Cardiac fibroblast (primary cell): ENCODE results near the gene TPRN.

ENCODE experiments used
- DNase-seq, 2 donors: peaks; one replicate each; pipeline versions ENCODE4 v3.0.0 to v3.0.0-alpha.2; 2010; ENCODE audit warnings: low read depth in 2 of 2
- H3K4me3 ChIP-seq, 2 donors: replicated peaks in 1 of 2; 1 replicate in 1 of 2; 2 replicates in 1 of 2; pipeline ENCODE4 v1.5.1; 2011; ENCODE audit warnings: low read depth in 2 of 2, low read length in 2 of 2, mild to moderate bottlenecking in 2 of 2, moderate library complexity in 1 of 2
- TF ChIP-seq, protein P1 (sequence below): IDR thresholded peaks from one replicate; pipeline ENCODE4 v1.5.1; 2011; ENCODE audit warnings: low read depth, mild to moderate bottlenecking, low read length, inconsistent platforms

The TPRN gene

DNA sequence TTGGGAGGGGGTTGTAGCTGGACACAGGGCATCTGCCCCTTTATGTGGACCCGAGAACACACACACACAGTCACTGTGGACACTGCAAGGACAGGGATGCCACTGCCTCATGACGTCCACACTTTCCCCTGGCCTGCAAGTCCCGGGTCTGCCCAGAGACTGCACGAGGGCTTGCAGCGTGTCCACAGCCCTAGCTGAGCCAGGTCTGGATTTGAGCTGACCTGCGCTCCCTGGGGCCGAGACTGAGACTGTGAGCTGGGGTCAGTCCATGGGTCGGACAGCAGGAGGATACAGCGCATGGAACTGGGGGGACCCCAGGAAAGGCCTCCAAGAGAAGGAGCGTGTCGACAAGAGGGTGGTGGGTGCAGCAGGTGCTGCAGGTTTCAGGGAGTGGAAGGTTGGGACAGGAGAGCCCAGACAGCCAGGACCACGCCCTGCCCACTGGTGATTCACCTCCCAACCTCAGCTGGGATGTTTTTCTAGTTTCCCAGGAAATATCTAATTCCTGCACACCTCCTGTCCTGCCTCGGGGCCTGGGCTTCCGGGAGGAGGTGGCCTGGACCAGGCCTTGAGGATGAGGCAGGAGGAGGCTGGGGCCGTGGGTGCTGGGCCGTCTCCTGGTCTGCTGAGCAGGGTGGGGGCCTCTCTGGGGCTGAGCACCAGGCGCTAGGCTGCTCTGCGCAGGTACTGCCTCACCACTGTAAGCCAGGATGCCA lies 26.0 kb upstream of the TPRN start:
- H3K4me3 ChIP-seq, result no peak overlapping the region
- no peak for DNase-seq
- TF ChIP-seq, protein P1, sequence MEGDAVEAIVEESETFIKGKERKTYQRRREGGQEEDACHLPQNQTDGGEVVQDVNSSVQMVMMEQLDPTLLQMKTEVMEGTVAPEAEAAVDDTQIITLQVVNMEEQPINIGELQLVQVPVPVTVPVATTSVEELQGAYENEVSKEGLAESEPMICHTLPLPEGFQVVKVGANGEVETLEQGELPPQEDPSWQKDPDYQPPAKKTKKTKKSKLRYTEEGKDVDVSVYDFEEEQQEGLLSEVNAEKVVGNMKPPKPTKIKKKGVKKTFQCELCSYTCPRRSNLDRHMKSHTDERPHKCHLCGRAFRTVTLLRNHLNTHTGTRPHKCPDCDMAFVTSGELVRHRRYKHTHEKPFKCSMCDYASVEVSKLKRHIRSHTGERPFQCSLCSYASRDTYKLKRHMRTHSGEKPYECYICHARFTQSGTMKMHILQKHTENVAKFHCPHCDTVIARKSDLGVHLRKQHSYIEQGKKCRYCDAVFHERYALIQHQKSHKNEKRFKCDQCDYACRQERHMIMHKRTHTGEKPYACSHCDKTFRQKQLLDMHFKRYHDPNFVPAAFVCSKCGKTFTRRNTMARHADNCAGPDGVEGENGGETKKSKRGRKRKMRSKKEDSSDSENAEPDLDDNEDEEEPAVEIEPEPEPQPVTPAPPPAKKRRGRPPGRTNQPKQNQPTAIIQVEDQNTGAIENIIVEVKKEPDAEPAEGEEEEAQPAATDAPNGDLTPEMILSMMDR, result no peak

DNA sequence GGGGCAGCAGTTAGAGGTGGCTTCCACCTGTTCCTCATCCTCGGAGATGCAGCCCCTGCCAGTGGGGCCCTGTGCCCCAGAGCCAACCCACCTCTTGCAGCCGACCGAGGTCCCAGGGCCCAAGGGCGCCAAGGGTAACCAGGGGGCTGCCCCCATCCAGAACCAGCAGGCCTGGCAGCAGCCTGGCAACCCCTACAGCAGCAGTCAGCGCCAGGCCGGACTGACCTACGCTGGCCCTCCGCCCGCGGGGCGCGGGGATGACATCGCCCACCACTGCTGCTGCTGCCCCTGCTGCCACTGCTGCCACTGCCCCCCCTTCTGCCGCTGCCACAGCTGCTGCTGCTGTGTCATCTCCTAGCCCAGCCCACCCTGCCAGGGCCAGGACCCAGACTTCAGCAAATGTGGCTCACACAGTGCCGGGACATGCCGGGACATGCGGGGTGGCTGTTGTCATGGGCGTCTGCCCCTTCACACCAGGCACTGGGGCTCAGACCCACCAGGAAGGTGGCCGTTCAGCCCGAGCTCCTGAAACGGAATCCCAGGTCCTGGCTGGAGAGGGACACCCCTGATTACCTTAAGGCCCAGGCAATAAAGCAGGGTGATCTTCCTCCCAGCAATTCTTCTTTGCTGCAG lies 25.3 kb upstream of the TPRN start:
- H3K4me3 ChIP-seq, result no peak overlapping the region
- no peak for DNase-seq
- TF ChIP-seq, protein P1, result no peak

DNA sequence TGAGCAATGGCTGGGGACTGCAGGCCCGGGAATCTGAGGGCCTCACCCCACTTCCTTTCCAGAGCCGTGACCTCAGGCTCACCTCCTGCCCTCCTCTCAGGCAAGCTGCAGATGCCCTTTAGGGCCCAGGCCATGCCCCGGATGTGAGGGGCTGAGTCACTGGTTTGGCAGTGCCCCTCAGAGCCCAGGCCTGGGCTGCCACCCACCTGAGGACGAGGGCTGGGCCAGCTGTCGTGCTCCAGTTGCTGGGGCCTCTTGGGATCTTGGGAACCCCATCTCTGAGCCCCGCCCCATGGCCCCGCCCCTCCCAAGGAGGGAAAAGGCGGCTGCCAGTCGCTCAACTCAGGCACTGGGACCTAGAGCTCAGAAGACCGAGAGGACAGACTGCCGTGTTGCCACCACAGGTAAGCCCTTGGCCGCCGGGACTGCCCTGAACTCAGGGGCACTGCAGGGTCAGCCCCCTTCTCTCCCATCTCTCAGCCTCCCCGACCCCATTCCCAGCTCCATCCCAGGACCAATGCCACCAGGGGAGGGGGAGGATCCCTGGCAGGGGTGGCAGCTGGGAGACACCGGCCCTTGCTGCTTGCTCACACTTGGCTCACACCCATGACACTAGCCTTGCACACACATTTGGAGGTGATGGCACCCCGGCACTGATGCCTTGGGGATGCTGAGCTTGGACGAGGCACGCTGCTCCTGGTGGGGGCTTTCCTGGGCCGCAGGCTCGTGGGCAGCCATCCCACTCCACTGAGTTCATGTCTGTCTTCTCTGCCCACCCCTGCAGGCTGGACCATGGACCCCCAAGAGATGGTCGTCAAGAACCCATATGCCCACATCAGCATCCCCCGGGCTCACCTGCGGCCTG lies 24.5 kb upstream of the TPRN start, which contains the start of gene CYSRT1:
CYSRT1 (plus strand) TSS at position 345 of the 865 bp plus-strand sequence; CDS start at position 793, 448 bp downstream.
- no peak for DNase-seq
- TF ChIP-seq, protein P1, result no peak
- peak within 1 kb of the TSS; percentile 70 to 83 for H3K4me3 ChIP-seq

DNA sequence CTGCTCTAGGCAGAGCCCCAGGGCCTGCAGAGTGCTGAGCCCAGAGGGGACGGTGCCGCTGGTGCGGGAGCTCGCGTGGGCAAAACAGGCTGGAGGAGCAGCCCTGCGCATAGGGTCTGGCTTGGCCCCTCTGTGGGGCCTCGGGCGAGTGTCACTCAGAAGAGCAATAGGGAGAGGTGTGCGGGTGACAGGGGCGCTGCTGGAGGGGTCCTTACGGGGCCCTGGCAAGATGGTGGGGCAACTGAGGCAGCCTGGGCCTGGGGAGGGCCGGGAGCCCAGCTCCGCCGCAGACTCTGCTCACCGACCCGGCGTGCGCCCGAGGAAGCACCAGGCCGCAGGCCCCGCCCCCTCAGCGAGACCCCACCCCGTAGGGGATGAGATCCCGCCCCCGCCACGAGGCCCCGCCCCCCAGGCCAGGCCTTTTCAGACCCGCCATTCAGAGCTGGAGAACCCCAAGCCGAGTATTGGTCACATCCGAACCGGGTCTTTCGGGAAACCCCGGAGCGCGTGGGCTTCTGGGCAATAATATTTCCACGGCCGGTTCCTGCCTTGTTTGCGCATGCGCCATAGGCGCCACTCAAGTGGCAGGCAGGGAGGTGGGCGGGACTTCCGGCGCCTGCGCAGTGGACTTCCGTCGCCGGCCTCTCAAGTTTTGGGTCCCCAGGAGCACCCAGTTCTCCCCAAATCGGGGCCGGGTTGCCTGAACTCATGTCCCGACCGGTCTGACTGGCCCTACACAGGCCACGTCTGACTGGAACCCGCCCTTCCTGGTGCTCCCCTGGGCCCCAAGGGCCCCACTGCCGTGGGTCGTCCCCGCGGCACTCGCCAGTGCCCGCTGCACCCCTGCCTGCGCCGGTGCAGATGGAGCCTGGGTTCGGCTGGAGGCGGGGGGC lies 22.8 kb upstream of the TPRN start:
- TF ChIP-seq, protein P1, result no peak
- H3K4me3 ChIP-seq, result peak overlapping the region; percentile 70 to 83
- DNase-seq, result peak; percentile 99

DNA sequence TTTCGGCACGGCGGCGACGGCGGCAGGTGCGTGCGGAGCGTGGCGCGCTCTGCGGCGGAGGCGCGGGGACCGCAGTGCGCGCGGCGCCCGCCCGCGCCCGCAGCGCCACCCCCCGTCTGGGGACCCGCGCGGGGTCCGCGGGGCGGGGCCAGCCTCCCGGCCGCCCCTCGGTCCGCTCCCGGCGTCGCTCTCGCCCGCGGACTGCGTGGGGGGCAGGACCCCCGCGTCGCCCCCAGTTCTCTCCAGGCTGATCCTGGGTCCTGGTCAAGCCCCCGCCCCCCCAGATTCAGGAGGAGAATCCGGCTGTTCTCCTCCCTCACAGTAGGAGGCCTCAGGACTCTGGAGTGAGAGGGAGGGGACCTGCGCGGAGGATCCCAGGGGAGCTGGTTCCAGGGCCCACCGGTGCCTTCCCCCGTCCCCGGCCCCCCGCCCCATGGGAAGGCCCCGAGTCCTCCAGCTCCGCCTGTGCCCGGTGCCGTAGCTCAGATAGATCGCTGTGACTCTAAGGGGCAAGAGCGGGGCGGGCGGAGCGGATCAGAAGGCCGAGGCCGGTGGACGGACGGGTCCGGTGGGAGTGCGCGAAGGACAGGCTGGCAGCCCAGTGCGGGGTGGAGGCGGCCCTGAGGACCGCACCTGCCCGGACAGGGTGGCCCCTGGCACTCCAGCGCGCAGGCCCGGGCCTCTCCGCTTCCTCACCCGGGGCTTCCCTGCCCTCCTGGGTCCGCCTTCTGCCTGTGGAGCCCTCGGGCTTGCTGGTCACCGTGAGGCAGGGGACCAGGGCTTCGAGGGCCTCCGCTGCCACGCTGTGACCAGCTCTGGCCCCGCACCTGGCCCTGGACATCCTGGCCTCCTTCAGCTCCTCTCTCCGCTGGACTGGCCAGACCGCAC lies 21.9 kb upstream of the TPRN start, which contains the start of gene RNF208:
RNF208 (minus strand) TSS at position 51 of the 888 bp plus-strand sequence. CDS start 1,028 bp downstream, outside the sequence.
- TF ChIP-seq, protein P1, result no peak
- no peak for DNase-seq
- peak within 1 kb of the TSS; percentile 37 to 48 for H3K4me3 ChIP-seq
